Nephron progenitor cell (in vitro differentiated cells): ENCODE measurements around the gene WDR55.
"Not testable (repeated sequence)": the region's sequence is repeated elsewhere in the genome, so short reads cannot be mapped to it uniquely, and the experiment has no call there.

Experiments
- DNase-seq: peaks from one replicate; pipeline ENCODE4 v3.0.0; 2021
- H3K27ac Mint-ChIP-seq: 2 replicates; pipeline ENCODE4 v1.8.0; 2021; ENCODE audit warnings: mild to moderate bottlenecking, moderate library complexity, mixed read lengths
- H3K27me3 Mint-ChIP-seq: 2 replicates; pipeline ENCODE4 v1.8.0; 2021; ENCODE audit warnings: mild to moderate bottlenecking, low read depth, mixed read lengths; ENCODE audit not compliant: poor library complexity
- H3K36me3 Mint-ChIP-seq: 2 replicates; pipeline ENCODE4 v1.8.0; 2021; ENCODE audit warnings: low read depth, mixed read lengths
- H3K4me1 Mint-ChIP-seq: 2 replicates; pipeline ENCODE4 v1.8.0; 2021; ENCODE audit warnings: mixed read lengths
- H3K4me3 Mint-ChIP-seq: 2 replicates; pipeline ENCODE4 v1.8.0; 2021; ENCODE audit warnings: mild to moderate bottlenecking, moderate library complexity, mixed read lengths
- H3K9me3 Mint-ChIP-seq: 2 replicates; pipeline ENCODE4 v1.8.0; 2021; ENCODE audit warnings: mild to moderate bottlenecking, moderate library complexity, mixed read lengths
- TF ChIP-seq, protein P1 (sequence below): fragments of 200-600 bp; sonication (generic); IDR thresholded peaks from 2 replicates; pipeline ENCODE4 v1.5.0; 2021; ENCODE audit warnings: antibody characterized with exemption

Gene WDR55, protein sequence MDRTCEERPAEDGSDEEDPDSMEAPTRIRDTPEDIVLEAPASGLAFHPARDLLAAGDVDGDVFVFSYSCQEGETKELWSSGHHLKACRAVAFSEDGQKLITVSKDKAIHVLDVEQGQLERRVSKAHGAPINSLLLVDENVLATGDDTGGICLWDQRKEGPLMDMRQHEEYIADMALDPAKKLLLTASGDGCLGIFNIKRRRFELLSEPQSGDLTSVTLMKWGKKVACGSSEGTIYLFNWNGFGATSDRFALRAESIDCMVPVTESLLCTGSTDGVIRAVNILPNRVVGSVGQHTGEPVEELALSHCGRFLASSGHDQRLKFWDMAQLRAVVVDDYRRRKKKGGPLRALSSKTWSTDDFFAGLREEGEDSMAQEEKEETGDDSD

DNA sequence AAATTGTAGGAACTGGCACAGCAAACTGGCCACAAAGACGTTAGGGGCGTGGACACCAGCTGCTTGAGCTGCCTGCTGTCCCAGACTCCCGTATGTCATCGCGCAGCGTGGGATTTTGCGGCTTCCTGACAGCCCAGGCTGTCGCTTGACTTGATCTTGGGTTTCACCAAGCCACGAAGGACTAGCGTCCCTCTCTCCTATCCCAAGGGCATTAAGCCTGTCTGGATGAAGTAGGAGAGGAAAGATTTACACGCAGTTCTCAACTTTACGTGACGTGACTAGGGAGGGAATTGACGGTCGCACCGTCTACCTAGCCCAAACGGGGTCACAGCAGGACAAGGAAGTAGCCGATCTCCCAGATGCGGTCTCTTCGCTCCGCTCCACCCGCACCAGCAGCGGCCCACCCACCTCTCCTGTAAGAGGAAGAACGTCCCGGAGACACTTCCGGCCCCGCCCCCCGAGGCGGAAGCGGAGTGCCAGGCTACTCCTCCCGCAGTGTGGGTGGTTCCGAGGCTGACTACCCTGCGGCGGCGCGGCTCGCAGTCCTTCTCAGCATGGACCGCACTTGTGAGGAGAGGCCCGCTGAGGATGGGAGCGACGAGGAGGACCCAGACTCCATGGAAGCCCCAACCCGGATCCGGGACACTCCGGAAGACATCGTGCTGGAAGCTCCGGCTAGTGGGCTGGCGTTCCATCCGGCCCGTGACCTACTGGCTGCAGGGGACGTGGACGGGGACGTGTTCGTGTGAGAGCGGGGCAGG, at the start of gene WDR55:
TSS of gene WDR55 (plus strand) at position 546 of the 761 bp plus-strand sequence. CDS start at position 555, 9 bp downstream.
- Mint-ChIP-seq H3K4me3 (peak within 1 kb of the TSS; percentile 100), H3K4me1 (peaks cover 21% of the 10 kb centered on the region), H3K27ac (peak within 1 kb of the TSS; percentile 97), H3K9me3 (no peaks in the 10 kb centered on the region), H3K27me3 (peaks cover 3% of the 10 kb centered on the region), H3K36me3 (peaks cover 69% of the 10 kb centered on the region)
- DNase-seq, result peak; percentile 94
- TF ChIP-seq, protein P1, sequence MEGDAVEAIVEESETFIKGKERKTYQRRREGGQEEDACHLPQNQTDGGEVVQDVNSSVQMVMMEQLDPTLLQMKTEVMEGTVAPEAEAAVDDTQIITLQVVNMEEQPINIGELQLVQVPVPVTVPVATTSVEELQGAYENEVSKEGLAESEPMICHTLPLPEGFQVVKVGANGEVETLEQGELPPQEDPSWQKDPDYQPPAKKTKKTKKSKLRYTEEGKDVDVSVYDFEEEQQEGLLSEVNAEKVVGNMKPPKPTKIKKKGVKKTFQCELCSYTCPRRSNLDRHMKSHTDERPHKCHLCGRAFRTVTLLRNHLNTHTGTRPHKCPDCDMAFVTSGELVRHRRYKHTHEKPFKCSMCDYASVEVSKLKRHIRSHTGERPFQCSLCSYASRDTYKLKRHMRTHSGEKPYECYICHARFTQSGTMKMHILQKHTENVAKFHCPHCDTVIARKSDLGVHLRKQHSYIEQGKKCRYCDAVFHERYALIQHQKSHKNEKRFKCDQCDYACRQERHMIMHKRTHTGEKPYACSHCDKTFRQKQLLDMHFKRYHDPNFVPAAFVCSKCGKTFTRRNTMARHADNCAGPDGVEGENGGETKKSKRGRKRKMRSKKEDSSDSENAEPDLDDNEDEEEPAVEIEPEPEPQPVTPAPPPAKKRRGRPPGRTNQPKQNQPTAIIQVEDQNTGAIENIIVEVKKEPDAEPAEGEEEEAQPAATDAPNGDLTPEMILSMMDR, result no peak

DNA sequence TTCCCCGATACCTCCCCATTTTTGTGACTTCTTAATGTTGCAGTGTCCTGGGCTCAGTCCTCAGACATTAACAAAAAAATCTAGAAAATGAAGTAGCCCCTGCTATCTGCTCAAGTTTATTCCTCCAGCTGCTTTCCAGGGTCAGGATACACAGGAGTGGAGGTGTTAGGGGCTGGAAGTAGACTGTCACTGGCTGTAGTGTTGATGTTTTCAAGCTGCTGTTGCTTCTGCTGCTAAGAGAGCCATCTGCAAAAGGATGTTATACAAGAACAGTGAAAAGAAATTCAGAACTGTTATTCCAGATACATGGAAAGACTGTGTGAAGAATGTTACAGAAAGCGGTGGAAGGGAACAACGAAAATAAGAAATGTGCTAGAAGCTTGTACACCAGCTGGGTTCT, 42.4 kb upstream of the WDR55 start:
- Mint-ChIP-seq H3K27me3 (peaks cover 40% of the 10 kb centered on the region), H3K9me3 (peaks cover 43% of the 10 kb centered on the region), H3K27ac (no peak overlapping the region), H3K4me3 (no peak overlapping the region), H3K4me1 (no peaks in the 10 kb centered on the region), H3K36me3 (peaks cover 2% of the 10 kb centered on the region)
- TF ChIP-seq, protein P1, result no peak
- no peak for DNase-seq

DNA sequence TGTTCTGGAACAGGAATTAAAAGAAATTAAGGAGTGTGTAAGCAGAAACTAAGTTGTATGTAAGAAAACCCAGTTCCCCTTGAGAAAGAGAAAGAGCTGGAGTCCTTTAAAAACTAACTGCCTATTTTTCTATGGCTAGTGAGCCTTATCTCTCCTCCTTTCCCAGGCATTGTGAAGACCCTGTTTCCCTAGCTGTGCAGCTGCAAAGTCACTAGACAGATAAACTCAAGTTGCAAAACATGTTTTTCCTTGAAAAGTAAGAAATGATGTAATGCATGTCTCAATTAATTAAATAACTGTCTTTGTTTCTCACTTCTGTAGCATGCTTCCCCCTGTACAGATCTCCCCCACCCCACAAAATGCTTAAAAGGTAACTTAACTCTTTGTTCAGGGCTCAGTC, 41.6 kb upstream of the WDR55 start:
- H3K36me3 Mint-ChIP-seq, DNase-seq, H3K4me3 Mint-ChIP-seq, H3K4me1 Mint-ChIP-seq, H3K27ac Mint-ChIP-seq: not testable (repeated sequence)
- peaks cover 39% of the 10 kb centered on the region for H3K27me3 Mint-ChIP-seq
- H3K9me3 Mint-ChIP-seq, result peaks cover 50% of the 10 kb centered on the region

DNA sequence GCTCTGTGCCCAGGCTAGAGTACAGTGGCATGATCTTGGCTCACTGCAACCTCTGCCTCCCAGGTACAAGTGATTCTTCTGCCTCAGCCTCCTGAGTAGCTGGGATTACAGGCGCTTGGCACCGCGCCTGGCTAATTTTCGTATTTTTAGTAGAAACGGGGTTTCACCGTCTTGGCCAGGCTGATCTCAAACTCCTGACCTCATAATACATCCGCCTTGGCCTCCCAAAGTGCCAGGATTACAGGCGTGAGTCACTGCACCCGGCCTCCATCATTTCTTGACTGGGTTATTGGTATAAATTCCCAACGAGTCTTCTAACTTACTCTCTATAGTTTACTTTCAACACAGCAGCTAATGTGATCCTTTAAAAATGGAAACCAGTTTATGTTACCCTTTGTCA, 39.8 kb upstream of the WDR55 start:
- H3K4me1 Mint-ChIP-seq, H3K36me3 Mint-ChIP-seq, H3K4me3 Mint-ChIP-seq, H3K27ac Mint-ChIP-seq, DNase-seq: not testable (repeated sequence)
- H3K9me3 Mint-ChIP-seq, result peaks cover 55% of the 10 kb centered on the region
- H3K27me3 Mint-ChIP-seq, result peaks cover 23% of the 10 kb centered on the region

DNA sequence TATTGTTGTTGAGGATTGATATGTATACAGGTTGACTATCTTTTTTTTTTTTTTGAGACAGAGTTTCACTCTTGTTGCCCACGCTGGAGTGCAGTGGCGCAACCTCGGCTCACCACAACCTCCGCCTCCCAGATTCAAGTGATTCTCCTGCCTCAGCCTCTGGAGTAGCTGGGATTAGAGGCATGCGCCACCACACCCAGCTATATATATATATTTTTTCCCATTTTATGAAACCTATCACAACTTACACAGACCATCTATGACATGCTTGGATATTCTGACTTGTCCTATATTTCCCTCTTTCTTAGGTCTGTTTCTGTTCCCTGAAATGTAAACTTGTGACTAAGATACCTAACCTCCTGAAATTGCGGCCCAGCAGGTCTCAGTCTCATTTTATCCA, 36.7 kb upstream of the WDR55 start:
- Mint-ChIP-seq H3K36me3 (peaks cover 18% of the 10 kb centered on the region), H3K4me1 (no peaks in the 10 kb centered on the region), H3K4me3 (no peak overlapping the region), H3K27ac (no peak overlapping the region), H3K27me3 (peaks cover 8% of the 10 kb centered on the region), H3K9me3 (peaks cover 55% of the 10 kb centered on the region)
- TF ChIP-seq, protein P1, result no peak
- DNase-seq, result no peak

DNA sequence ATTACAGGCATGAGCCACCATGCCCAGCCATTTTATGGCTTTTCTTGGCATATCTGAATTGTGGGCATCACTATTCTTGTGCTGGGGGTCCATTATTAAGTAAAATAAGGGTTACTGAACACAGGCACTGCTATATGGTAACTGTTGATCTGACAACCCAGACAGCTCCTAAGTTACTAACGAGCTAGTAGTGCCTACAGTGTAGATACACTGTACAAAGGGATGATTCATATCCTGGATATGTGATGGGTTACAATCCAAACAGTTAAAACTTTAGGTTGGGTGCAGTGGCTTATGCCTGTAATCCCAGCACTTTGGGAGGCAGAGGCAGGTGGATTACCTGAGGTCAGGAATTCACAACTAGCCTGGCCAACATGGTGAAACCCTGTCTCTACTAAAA, 36.0 kb upstream of the WDR55 start:
- Mint-ChIP-seq H3K27ac (no peak overlapping the region), H3K36me3 (peaks cover 23% of the 10 kb centered on the region), H3K4me3 (no peak overlapping the region), H3K27me3 (peaks cover 14% of the 10 kb centered on the region), H3K9me3 (peaks cover 51% of the 10 kb centered on the region), H3K4me1 (no peaks in the 10 kb centered on the region)
- TF ChIP-seq, protein P1, result no peak
- no peak for DNase-seq
